HepG2 (cell line): ENCODE results near the gene MUL1. TPM values are rescaled to one million over a fixed set of nuclear protein-coding genes. Genes with fewer than 3 reads are reported as not detected.
A peak's percentile ranks its signal among the peaks of the same experiment; 100 is the strongest.

Experiments used
- AGO1 ChIP-seq: fragments of 200-400 bp; formaldehyde crosslinking; IDR thresholded peaks from 2 replicates; pipeline ENCODE4 v1.6.1; 2017; ENCODE audit warnings: mild to moderate bottlenecking, low read depth, low read length, moderate library complexity; ENCODE audit not compliant: poor library complexity, severe bottlenecking
- FOXA1 ChIP-seq, 2 experiments: fragments of 450-650 bp in 1 of 2; sonication (generic) in 1 of 2; formaldehyde crosslinking in 1 of 2; IDR thresholded peaks; 2 replicates each; pipeline versions ENCODE4 v1.4.0 to v1.6.1; 2016 to 2020; ENCODE audit warnings: missing genetic modification reagents in 1 of 2
- FOXA3 ChIP-seq: IDR thresholded peaks from 2 replicates; pipeline ENCODE4 v1.6.1; 2016; ENCODE audit warnings: missing genetic modification reagents, missing compliant biosample characterization
- GABPB1 ChIP-seq: IDR thresholded peaks from 2 replicates; pipeline ENCODE4 v1.6.1; 2016; ENCODE audit warnings: mild to moderate bottlenecking, missing genetic modification reagents, moderate library complexity, missing compliant biosample characterization
- GTF3A ChIP-seq: sonication (generic); formaldehyde crosslinking; conservative IDR thresholded peaks from 2 replicates; pipeline ENCODE4 v1.4.0; 2020; ENCODE audit warnings: mild to moderate bottlenecking, missing genetic modification reagents
- HNRNPL ChIP-seq: fragments of 200-400 bp; formaldehyde crosslinking; IDR thresholded peaks from 2 replicates; pipeline ENCODE4 v1.6.1; 2017; ENCODE audit warnings: mild to moderate bottlenecking, low read depth, low read length
- NR2F1 ChIP-seq, 2 experiments: fragments of 450-650 bp in 1 of 2; formaldehyde crosslinking in 1 of 2; IDR thresholded peaks; 2 replicates each; pipeline versions ENCODE4 v1.5.0 to v1.6.1; 2016 to 2020; ENCODE audit warnings: mild to moderate bottlenecking in 1 of 2, missing compliant biosample characterization in 1 of 2, missing genetic modification reagents in 1 of 2, moderate library complexity in 1 of 2
- SSRP1 ChIP-seq: IDR thresholded peaks from 2 replicates; pipeline ENCODE4 v1.6.1; 2016; ENCODE audit warnings: control low read depth
- ZFP1 ChIP-seq: IDR thresholded peaks from 2 replicates; pipeline ENCODE4 v1.6.1; 2016
- ZNF451 ChIP-seq: sonication (generic); formaldehyde crosslinking; IDR thresholded peaks from 2 replicates; pipeline ENCODE4 v1.5.0; 2020; ENCODE audit warnings: mild to moderate bottlenecking, missing genetic modification reagents
- ZNF629 ChIP-seq: sonication (generic); formaldehyde crosslinking; conservative IDR thresholded peaks from 2 replicates; pipeline ENCODE4 v1.5.0; 2020; ENCODE audit warnings: missing genetic modification reagents
- polyA plus RNA-seq, 8 experiments: library from polyadenylated mRNA; depleted of rRNA in 3 of 8; stranded (reverse) in 7 of 8; unstranded in 1 of 8; fragments of >200 nt; fragmentation: Illumina TruSeq in 4 of 8; extraction: Trizol in 4 of 8; gene quantifications; 2 replicates each; pipeline versions ENCODE4 v1.2.1 to v1.2.3, GENCODE V29; 2011 to 2016; ENCODE audit warnings: low read depth in 4 of 8, missing spikeins in 1 of 8, mixed read lengths in 1 of 8; ENCODE audit not compliant: insufficient read depth in 1 of 8
- total RNA-seq, 5 experiments: library from RNA; depleted of rRNA; stranded (reverse); fragments of >200 nt; fragmentation: Illumina TruSeq; extraction: Trizol; gene quantifications; 2 replicates each; pipeline ENCODE4 v1.2.3, GENCODE V29; 2016; ENCODE audit warnings: low read depth in 1 of 5
- TF ChIP-seq, protein P1 (sequence below): sonication (generic); formaldehyde crosslinking; conservative IDR thresholded peaks from 2 replicates; pipeline ENCODE4 v1.5.0; 2020; ENCODE audit warnings: missing genetic modification reagents

The MUL1 gene
- total and polyA plus RNA-seq, 2 of the 13 experiments (the other 11 are each of a cell fraction or from before 2014, with no cell fraction given) = 21.5 to 26.5 TPM

DNA sequence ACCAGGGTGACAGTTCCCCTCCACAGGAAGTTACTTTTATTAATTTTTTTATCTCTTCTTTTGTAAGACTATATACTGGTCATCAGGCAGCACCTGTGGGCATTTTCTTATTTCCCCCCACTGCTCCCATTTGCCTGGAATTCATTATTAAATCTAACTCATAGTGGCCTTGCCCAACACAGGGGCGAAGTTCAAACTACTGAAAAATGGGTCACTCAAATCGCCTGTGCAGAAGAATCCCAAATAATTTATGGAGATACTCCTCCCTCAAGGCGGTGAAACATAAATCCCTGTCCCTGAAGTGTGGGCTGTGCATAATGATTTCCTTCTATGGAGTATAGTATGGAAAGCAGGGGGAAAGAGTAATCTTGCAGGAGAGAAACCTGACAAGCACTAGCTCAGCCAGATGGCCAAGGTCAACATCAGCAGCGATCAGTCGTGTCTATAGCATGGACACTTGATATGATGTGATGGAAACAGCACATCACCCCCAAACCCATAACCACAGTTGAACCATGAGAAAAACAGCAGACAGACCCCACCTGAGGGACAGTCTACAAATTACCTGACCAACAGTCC, 29.8 kb downstream of the MUL1 start (continued):
- TF ChIP-seq NR2F1 (CRISPR knock-in tag; IDR thresholded peaks at IDR 0.05) (0 out of 4 replicates have a peak, but pooled peaks of 1 of the 2 experiments have one; percentile 27), SSRP1 (no peak), HNRNPL (no peak), ZNF451 (CRISPR knock-in tag) (no peak), ZFP1 (CRISPR knock-in tag) (no peak), GTF3A (no peak), GABPB1 (CRISPR knock-in tag) (0 out of 2 replicates have a peak, but pooled peaks have one; percentile 3), FOXA3 (CRISPR knock-in tag) (no peak), ZNF629 (peak; percentile 92), AGO1 (no peak), FOXA1 (IDR thresholded peaks at IDR 0.05) (no peak), FOXA1 (CRISPR knock-in tag; IDR thresholded peaks at IDR 0.05) (no peak)
- TF ChIP-seq, protein P1, sequence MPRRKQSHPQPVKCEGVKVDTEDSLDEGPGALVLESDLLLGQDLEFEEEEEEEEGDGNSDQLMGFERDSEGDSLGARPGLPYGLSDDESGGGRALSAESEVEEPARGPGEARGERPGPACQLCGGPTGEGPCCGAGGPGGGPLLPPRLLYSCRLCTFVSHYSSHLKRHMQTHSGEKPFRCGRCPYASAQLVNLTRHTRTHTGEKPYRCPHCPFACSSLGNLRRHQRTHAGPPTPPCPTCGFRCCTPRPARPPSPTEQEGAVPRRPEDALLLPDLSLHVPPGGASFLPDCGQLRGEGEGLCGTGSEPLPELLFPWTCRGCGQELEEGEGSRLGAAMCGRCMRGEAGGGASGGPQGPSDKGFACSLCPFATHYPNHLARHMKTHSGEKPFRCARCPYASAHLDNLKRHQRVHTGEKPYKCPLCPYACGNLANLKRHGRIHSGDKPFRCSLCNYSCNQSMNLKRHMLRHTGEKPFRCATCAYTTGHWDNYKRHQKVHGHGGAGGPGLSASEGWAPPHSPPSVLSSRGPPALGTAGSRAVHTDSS (CRISPR knock-in tag) = no peak
